Mesenteric fat pad (tissue), 1 donor: ENCODE results near the gene LHX8. TPM values are rescaled to one million over a fixed set of nuclear protein-coding genes. Genes with fewer than 3 reads are reported as not detected.

Experiments used
- DNase-seq: peaks from one replicate; pipeline ENCODE4 v3.0.0-alpha.2; 2020; ENCODE audit warnings: low spot score
- total RNA-seq: library from RNA; stranded (reverse); fragmentation: NEBNext Ultra II Directional; extraction: Animal tissue kit (Norgen Biotek cat#: 25700); gene quantifications from one replicate; pipeline ENCODE4 v1.2.1, GENCODE V29; 2021
- donor health status: DM: yes; HTN: yes; CAD: no.

LHX8 gene
- total RNA-seq, 1 donor from 2014 or later = not detected

DNA sequence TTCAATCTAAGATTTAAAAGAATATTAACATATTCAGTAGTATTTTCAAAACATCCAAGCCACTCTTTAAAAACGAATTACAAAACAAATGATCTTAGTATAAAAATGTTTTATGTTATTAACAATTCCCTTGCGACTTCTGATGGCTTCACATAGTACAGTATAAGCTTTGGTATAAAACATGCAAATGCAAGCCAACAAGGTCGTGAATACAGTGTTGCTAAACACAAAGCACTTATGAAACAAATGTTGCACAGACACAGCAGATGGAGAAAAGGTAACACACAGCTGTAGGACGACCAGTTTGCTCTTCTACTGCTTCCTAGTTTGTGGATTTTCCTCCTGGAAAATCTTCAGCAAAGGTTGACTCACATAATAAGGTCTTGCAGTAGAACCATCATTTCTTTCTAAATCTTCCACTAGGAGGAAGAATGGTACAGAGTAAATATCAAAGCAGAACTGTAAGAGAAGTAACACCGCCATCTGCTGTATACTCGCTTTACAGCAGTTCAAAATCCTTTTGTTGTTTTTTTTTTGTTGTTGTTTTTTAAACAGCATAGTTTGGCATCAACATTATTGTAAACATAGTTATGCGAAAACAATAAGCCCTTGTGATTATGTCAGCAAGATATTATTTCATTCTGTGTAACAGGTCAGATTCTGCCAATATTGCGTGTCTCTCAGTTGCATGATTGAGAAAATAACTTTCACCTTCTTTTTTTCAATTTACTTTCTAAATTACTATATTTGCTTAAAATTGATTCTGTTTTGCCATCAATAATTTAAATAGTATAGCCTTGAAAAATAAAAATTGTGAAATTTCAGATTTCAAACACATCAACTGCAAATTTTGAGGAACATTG lies 69.5 kb downstream of the LHX8 start:
- DNase-seq = no peak

DNA sequence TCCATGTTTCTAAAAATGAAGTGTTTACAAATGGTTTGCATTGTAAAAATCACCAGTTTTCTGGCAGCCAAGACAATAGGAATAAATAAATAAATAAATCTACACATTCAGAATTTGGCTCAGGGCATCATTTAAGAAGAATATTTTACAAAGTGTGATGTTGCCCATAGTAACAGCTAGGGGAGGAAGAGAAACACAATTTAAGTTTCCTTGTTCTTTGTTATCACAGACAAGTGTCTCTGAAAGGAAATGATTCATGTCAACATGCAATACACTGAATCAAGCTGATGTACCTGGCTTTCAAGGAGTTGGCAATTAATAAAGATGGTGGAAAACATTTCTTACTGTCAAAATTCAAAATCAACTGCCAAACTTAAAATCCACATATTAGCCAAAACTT lies 74.7 kb downstream of the LHX8 start:
- no peak for DNase-seq
